Osteoblast (primary cell): ENCODE measurements around the gene ETFA. TPM values are rescaled to one million over a fixed set of nuclear protein-coding genes. Genes with fewer than 3 reads are reported as not detected.

ENCODE experiments used
- DNase-seq: peaks from one replicate; pipeline ENCODE4 v3.0.0; 2011; ENCODE audit warnings: low spot score, mixed read lengths; ENCODE audit not compliant: insufficient read length; ENCODE audit errors: missing footprints
- H2AFZ ChIP-seq: 2 replicates; pipeline ENCODE4 v1.6.0; 2011; ENCODE audit warnings: mild to moderate bottlenecking, low read length
- H3K27ac ChIP-seq: 2 replicates; pipeline ENCODE4 v1.5.1; 2011; ENCODE audit warnings: mild to moderate bottlenecking, low read depth, low read length, moderate library complexity
- H3K27me3 ChIP-seq: 2 replicates; pipeline ENCODE4 v1.6.0; 2012; ENCODE audit warnings: mild to moderate bottlenecking, control low read depth, inconsistent platforms, low read length, moderate library complexity; ENCODE audit not compliant: insufficient read depth
- H3K36me3 ChIP-seq: 2 replicates; pipeline ENCODE4 v1.5.1; 2011; ENCODE audit warnings: mild to moderate bottlenecking, low read length, control low read depth, moderate library complexity; ENCODE audit not compliant: insufficient read depth
- H3K4me1 ChIP-seq: 2 replicates; pipeline ENCODE4 v1.5.1; 2011; ENCODE audit warnings: mild to moderate bottlenecking, low read length, control low read depth, moderate library complexity; ENCODE audit not compliant: insufficient read depth
- H3K4me2 ChIP-seq: 2 replicates; pipeline ENCODE4 v1.6.0; 2011; ENCODE audit warnings: mild to moderate bottlenecking, low read length; ENCODE audit not compliant: insufficient read depth
- H3K4me3 ChIP-seq: fragments of 200-600 bp; sonication (generic); 3 replicates; pipeline ENCODE4 v1.5.1; 2012; ENCODE audit warnings: mild to moderate bottlenecking, low read length, inconsistent platforms; ENCODE audit not compliant: insufficient read depth
- H3K79me2 ChIP-seq: 2 replicates; pipeline ENCODE4 v1.6.0; 2012; ENCODE audit warnings: mild to moderate bottlenecking, low read length, control low read depth, inconsistent platforms; ENCODE audit not compliant: insufficient read depth
- H3K9me3 ChIP-seq: 2 replicates; pipeline ENCODE4 v1.5.1; 2011; ENCODE audit warnings: low read depth, low read length, control low read depth
- H4K20me1 ChIP-seq: 2 replicates; pipeline ENCODE4 v1.6.0; 2012; ENCODE audit warnings: mild to moderate bottlenecking, low read length, control low read depth; ENCODE audit not compliant: insufficient read depth
- CTCF ChIP-seq: IDR thresholded peaks from 2 replicates; pipeline ENCODE4 v1.5.1; 2011; ENCODE audit warnings: mild to moderate bottlenecking, low read depth, low read length, moderate library complexity; ENCODE audit errors: extremely low read depth
- total RNA-seq: library from RNA; depleted of rRNA; stranded (reverse); fragments of >200 nt; gene quantifications from 2 replicates; pipeline ENCODE4 v1.2.3, GENCODE V29; 2012

The ETFA gene
- total RNA-seq, 1 donor: 85.0 TPM

GRCh38 chr15:76325704-76326103 is 14.4 kb upstream of the ETFA start:
- no peak overlapping the region for H3K27ac ChIP-seq
- H3K27me3 ChIP-seq: peaks cover 32% of the 10 kb centered on the region
- TF ChIP-seq CTCF: no peak
- no peak overlapping the region for H3K4me2 ChIP-seq
- H3K4me1 ChIP-seq: no peaks in the 10 kb centered on the region
- H4K20me1 ChIP-seq: no peaks in the 10 kb centered on the region
- H2AFZ ChIP-seq: no peak overlapping the region
- no peaks in the 10 kb centered on the region for H3K36me3 ChIP-seq
- H3K79me2 ChIP-seq: no peaks in the 10 kb centered on the region
- no peak overlapping the region for H3K4me3 ChIP-seq
- no peak for DNase-seq
- no peaks in the 10 kb centered on the region for H3K9me3 ChIP-seq

GRCh38 chr15:76324066-76324465 is 12.8 kb upstream of the ETFA start:
- Histone ChIP-seq H3K4me3 (no peak overlapping the region), H3K4me1 (no peaks in the 10 kb centered on the region), H3K27ac (no peak overlapping the region), H3K27me3 (peaks cover 33% of the 10 kb centered on the region), H3K36me3 (no peaks in the 10 kb centered on the region), H3K4me2 (no peak overlapping the region), H2AFZ (no peak overlapping the region), H3K79me2 (no peaks in the 10 kb centered on the region), H4K20me1 (no peaks in the 10 kb centered on the region), H3K9me3 (no peaks in the 10 kb centered on the region)
- TF ChIP-seq CTCF: no peak
- no peak for DNase-seq

- H3K9me3 ChIP-seq: no peaks in the 10 kb centered on the region
- H2AFZ ChIP-seq: no peak overlapping the region
- TF ChIP-seq CTCF: no peak
Measured at GRCh38 chr15:76321602-76322001, 10.3 kb upstream of the ETFA start.

GRCh38 chr15:76321171-76321570 is 9.9 kb upstream of the ETFA start:
- Histone ChIP-seq H3K79me2 (no peaks in the 10 kb centered on the region), H3K36me3 (no peaks in the 10 kb centered on the region), H3K9me3 (no peaks in the 10 kb centered on the region), H3K4me1 (no peaks in the 10 kb centered on the region), H3K27ac (no peak overlapping the region), H4K20me1 (no peaks in the 10 kb centered on the region), H3K4me3 (no peak overlapping the region), H3K27me3 (peaks cover 31% of the 10 kb centered on the region), H2AFZ (no peak overlapping the region), H3K4me2 (no peak overlapping the region)
- DNase-seq: no peak
- TF ChIP-seq CTCF: no peak

More at GRCh38 chr15:76321602-76322001, 10.3 kb upstream of the ETFA start:
- Histone ChIP-seq H3K4me3 (no peak overlapping the region), H3K79me2 (no peaks in the 10 kb centered on the region), H3K27ac (no peak overlapping the region), H3K4me1 (no peaks in the 10 kb centered on the region), H3K27me3 (peaks cover 31% of the 10 kb centered on the region), H4K20me1 (no peaks in the 10 kb centered on the region), H3K4me2 (no peak overlapping the region), H3K36me3 (no peaks in the 10 kb centered on the region)
- no peak for DNase-seq
